ENCODE results near the gene GRAMD1B.
"Not testable (repeated sequence)": the region's sequence is repeated elsewhere in the genome, so short reads cannot be mapped to it uniquely, and the experiment has no call there.

The GRAMD1B gene

GRCh38 chr11:123518496-123519054, 88.5 kb downstream of the GRAMD1B start:
- H3K36me3 ChIP-seq, result no peaks in the 10 kb centered on the region
- TF ChIP-seq CTCF (IDR thresholded peaks at IDR 0.05; ENCODE audit: low read depth, low read length), result no peak
- H3K9me3 ChIP-seq, result no peaks in the 10 kb centered on the region
- no peaks in the 10 kb centered on the region for H3K27me3 ChIP-seq
- no peak overlapping the region for H3K4me3 ChIP-seq (ENCODE audit: low read depth, low read length)
- DNase-seq, result no peak
- H3K4me1 ChIP-seq, result peaks cover under 1% of the 10 kb centered on the region; the same call in 1 of the 2 replicates

GRCh38 chr11:123519055-123519796, 89.2 kb downstream of the GRAMD1B start:
- TF ChIP-seq CTCF (IDR thresholded peaks at IDR 0.05; ENCODE audit: low read depth, low read length), result no peak
- DNase-seq, result no peak
- H3K9me3 ChIP-seq, result no peaks in the 10 kb centered on the region
- no peak overlapping the region for H3K4me3 ChIP-seq (ENCODE audit: low read depth, low read length)
- H3K36me3 ChIP-seq, result no peaks in the 10 kb centered on the region
- H3K4me1 ChIP-seq, result peaks cover 3% of the 10 kb centered on the region; the same call in 1 of the 2 replicates
- H3K27me3 ChIP-seq, result no peaks in the 10 kb centered on the region

GRCh38 chr11:123519797-123520193, 89.7 kb downstream of the GRAMD1B start:
- DNase-seq, result no peak
- TF ChIP-seq CTCF (IDR thresholded peaks at IDR 0.05; ENCODE audit: low read depth, low read length), result no peak
- H3K4me3 ChIP-seq (ENCODE audit: low read depth, low read length), result no peak overlapping the region
- no peaks in the 10 kb centered on the region for H3K9me3 ChIP-seq
- H3K36me3 ChIP-seq, result no peaks in the 10 kb centered on the region
- peaks cover 3% of the 10 kb centered on the region; the same call in 1 of the 2 replicates for H3K4me1 ChIP-seq
- no peaks in the 10 kb centered on the region for H3K27me3 ChIP-seq

GRCh38 chr11:123520476-123520875, 90.4 kb downstream of the GRAMD1B start:
- not testable (repeated sequence) for H3K27me3 ChIP-seq; H3K9me3 ChIP-seq; H3K4me1 ChIP-seq; H3K4me3 ChIP-seq (ENCODE audit: low read depth, low read length); DNase-seq; H3K36me3 ChIP-seq

GRCh38 chr11:123521001-123521400, 90.9 kb downstream of the GRAMD1B start:
- no peak for TF ChIP-seq CTCF (IDR thresholded peaks at IDR 0.05; ENCODE audit: low read depth, low read length)
- DNase-seq, result no peak
- H3K36me3 ChIP-seq, result no peaks in the 10 kb centered on the region
- no peak overlapping the region for H3K4me3 ChIP-seq (ENCODE audit: low read depth, low read length)
- H3K27me3 ChIP-seq, result no peaks in the 10 kb centered on the region
- no peaks in the 10 kb centered on the region for H3K9me3 ChIP-seq
- H3K4me1 ChIP-seq, result peaks cover 3% of the 10 kb centered on the region; the same call in 1 of the 2 replicates

GRCh38 chr11:123521930-123522329, 91.9 kb downstream of the GRAMD1B start:
- DNase-seq, result no peak
- TF ChIP-seq CTCF (IDR thresholded peaks at IDR 0.05; ENCODE audit: low read depth, low read length), result no peak
- H3K36me3 ChIP-seq, result no peaks in the 10 kb centered on the region
- peaks cover 3% of the 10 kb centered on the region; the same call in 1 of the 2 replicates for H3K4me1 ChIP-seq
- H3K4me3 ChIP-seq (ENCODE audit: low read depth, low read length), result no peak overlapping the region
- H3K27me3 ChIP-seq, result no peaks in the 10 kb centered on the region
- no peaks in the 10 kb centered on the region for H3K9me3 ChIP-seq
